TTC549 (cell line): ENCODE measurements around the gene CCDC85C.

Experiments used
- FAIRE-seq: peaks from 2 replicates; lab custom pipeline; 2012; peaks lifted over from hg19 to GRCh38; lab: Jason Lieb, UNC

Gene CCDC85C

GRCh38 chr14:99605299-99605961 is 1.4 kb upstream of the CCDC85C start:
- FAIRE-seq: no peak

GRCh38 chr14:99604766-99605298 is 825 bp upstream of the CCDC85C start:
- no peak for FAIRE-seq

GRCh38 chr14:99604278-99604765 is 315 bp upstream of the CCDC85C start:
- FAIRE-seq: no peak

GRCh38 chr14:99602788-99603415 is 1.1 kb downstream of the CCDC85C start:
- no peak for FAIRE-seq

- no peak for FAIRE-seq
These were observed 1.8 kb downstream of the CCDC85C start for GRCh38 chr14:99602054-99602787.

GRCh38 chr14:99601361-99601831 is 2.6 kb downstream of the CCDC85C start:
- FAIRE-seq: no peak

GRCh38 chr14:99600232-99600888 is 3.6 kb downstream of the CCDC85C start:
- FAIRE-seq: no peak

GRCh38 chr14:99599393-99599792 is 4.6 kb downstream of the CCDC85C start:
- FAIRE-seq: no peak

- FAIRE-seq: no peak
These were observed 5.2 kb downstream of the CCDC85C start for GRCh38 chr14:99598774-99599173.

GRCh38 chr14:99597911-99598600 is 6.0 kb downstream of the CCDC85C start:
- no peak for FAIRE-seq

- FAIRE-seq: no peak
These were observed 7.2 kb downstream of the CCDC85C start for GRCh38 chr14:99596772-99597171.

- FAIRE-seq: no peak
These were observed 7.9 kb downstream of the CCDC85C start for GRCh38 chr14:99596071-99596627.

GRCh38 chr14:99595524-99595923 is 8.5 kb downstream of the CCDC85C start:
- no peak for FAIRE-seq

- FAIRE-seq: no peak
These were observed 9.0 kb downstream of the CCDC85C start for GRCh38 chr14:99595034-99595433.

GRCh38 chr14:99593971-99594841 is 9.8 kb downstream of the CCDC85C start:
- FAIRE-seq: no peak

GRCh38 chr14:99592933-99593753 is 10.9 kb downstream of the CCDC85C start:
- no peak for FAIRE-seq

GRCh38 chr14:99592394-99592793 is 11.6 kb downstream of the CCDC85C start:
- FAIRE-seq: no peak

- no peak for FAIRE-seq
These were observed 13.1 kb downstream of the CCDC85C start for GRCh38 chr14:99590746-99591555.
